KBM-7 (cell line): ENCODE data around the gene NBPF6.
"Not testable (repeated sequence)": the region's sequence is repeated elsewhere in the genome, so short reads cannot be mapped to it uniquely, and the experiment has no call there.

Experiments
- DNase-seq: peaks from one replicate; pipeline ENCODE4 v3.0.0-alpha.2; 2015
- in situ Hi-C: fragments of 300-500 bp; cut with MboI; formaldehyde crosslinking; loops from 2 replicates; pipeline ENCODE4 v1.14.3; 2020; ENCODE audit warnings: low sequenced_read_pairs, low pct_unique_long_range_greater_than_20kb, mixed read lengths

The NBPF6 gene

GRCh38 chr1:108495008-108495407 is 44.9 kb downstream of the NBPF6 start:
- DNase-seq, in situ Hi-C loops: not testable (repeated sequence)

GRCh38 chr1:108496856-108497255 is 46.7 kb downstream of the NBPF6 start:
- DNase-seq, in situ Hi-C loops: not testable (repeated sequence)

- no peak for DNase-seq
Observed at GRCh38 chr1:108502138-108502537, 52.0 kb downstream of the NBPF6 start.

GRCh38 chr1:108502624-108503023 is 52.5 kb downstream of the NBPF6 start:
- in situ Hi-C loops, result no loop called here
- no peak for DNase-seq

More at GRCh38 chr1:108502138-108502537, 52.0 kb downstream of the NBPF6 start:
- in situ Hi-C loops, result no loop called here

GRCh38 chr1:108503062-108503733 is 53.1 kb downstream of the NBPF6 start:
- in situ Hi-C loops, result no loop called here
- no peak for DNase-seq

GRCh38 chr1:108504447-108504846 is 54.3 kb downstream of the NBPF6 start:
- no peak for DNase-seq
- in situ Hi-C loops, result no loop called here

GRCh38 chr1:108505763-108506070 is 55.6 kb downstream of the NBPF6 start:
- in situ Hi-C loops, result no loop called here
- peak; percentile 63 for DNase-seq

GRCh38 chr1:108511764-108512163 is 61.6 kb downstream of the NBPF6 start:
- no peak for DNase-seq
- in situ Hi-C loops, result no loop called here

GRCh38 chr1:108512239-108513043 is 62.3 kb downstream of the NBPF6 start:
- in situ Hi-C loops, result no loop called here

GRCh38 chr1:108513044-108513415 is 62.9 kb downstream of the NBPF6 start:
- in situ Hi-C loops, result no loop called here
- no peak for DNase-seq

More at GRCh38 chr1:108512239-108513043, 62.3 kb downstream of the NBPF6 start:
- DNase-seq, result peak; percentile 55

GRCh38 chr1:108513914-108514313 is 63.8 kb downstream of the NBPF6 start:
- in situ Hi-C loops, DNase-seq: not testable (repeated sequence)

- in situ Hi-C loops, DNase-seq: not testable (repeated sequence)
Observed at GRCh38 chr1:108517301-108517897, 67.3 kb downstream of the NBPF6 start.
